HepG2 (cell line): ENCODE results near the gene ZNF669. TPM values are rescaled to one million over a fixed set of nuclear protein-coding genes. Genes with fewer than 3 reads are reported as not detected.

ENCODE experiments used
- AHR ChIP-seq: IDR thresholded peaks from 2 replicates; pipeline ENCODE4 v1.6.1; 2018; ENCODE audit warnings: missing genetic modification reagents, missing compliant biosample characterization
- BCL6 ChIP-seq: IDR thresholded peaks from 2 replicates; pipeline ENCODE4 v1.6.1; 2016; ENCODE audit warnings: missing genetic modification reagents, missing compliant biosample characterization
- CREM ChIP-seq, 2 experiments: sonication (generic) in 1 of 2; formaldehyde crosslinking in 1 of 2; IDR thresholded peaks; 2 replicates each; pipeline versions ENCODE4 v1.4.0 to v1.6.1; 2016 to 2020; ENCODE audit warnings: antibody characterized with exemption in 1 of 2, mild to moderate bottlenecking in 1 of 2, missing genetic modification reagents in 1 of 2
- FOXP1 ChIP-seq, 2 experiments: fragments of 450-650 bp in 1 of 2; IDR thresholded peaks; 2 replicates each; pipeline ENCODE4 v1.6.1; 2017 to 2018; ENCODE audit warnings: antibody characterized with exemption in 1 of 2
- HDAC6 ChIP-seq: fragments of 200-600 bp; sonication (generic); IDR thresholded peaks from 2 replicates; pipeline ENCODE4 v1.7.0; 2017; ENCODE audit warnings: mild to moderate bottlenecking, antibody characterized with exemption, low read length, low read depth
- HNRNPUL1 ChIP-seq: fragments of 200-400 bp; formaldehyde crosslinking; IDR thresholded peaks from 2 replicates; pipeline ENCODE4 v1.6.1; 2017; ENCODE audit warnings: low read depth, mild to moderate bottlenecking, low read length, moderate library complexity
- IKZF1 ChIP-seq: fragments of 450-650 bp; IDR thresholded peaks from 2 replicates; pipeline ENCODE4 v1.7.1; 2016
- KLF16 ChIP-seq, 2 experiments: sonication (generic) in 1 of 2; formaldehyde crosslinking in 1 of 2; IDR thresholded peaks; 2 replicates each; pipeline versions ENCODE4 v1.6.1 to v1.8.0; 2016 to 2023; ENCODE audit warnings: missing genetic modification reagents in 2 of 2, missing compliant biosample characterization in 1 of 2
- MED8 ChIP-seq: sonication (generic); formaldehyde crosslinking; IDR thresholded peaks from 2 replicates; pipeline ENCODE4 v1.8.1; 2023; ENCODE audit warnings: mild to moderate bottlenecking, missing genetic modification reagents; ENCODE audit not compliant: insufficient replicate concordance
- SIX1 ChIP-seq: sonication (generic); formaldehyde crosslinking; IDR thresholded peaks from 2 replicates; pipeline ENCODE4 v1.4.0; 2020; ENCODE audit warnings: missing genetic modification reagents, borderline replicate concordance
- SMC3 ChIP-seq: IDR thresholded peaks from 2 replicates; pipeline ENCODE4 v1.6.1; 2011; ENCODE audit warnings: low read length, improper control_type of control experiment
- ZC3H4 ChIP-seq: sonication (generic); formaldehyde crosslinking; IDR thresholded peaks from 2 replicates; pipeline ENCODE4 v1.4.0; 2020; ENCODE audit warnings: missing genetic modification reagents, borderline replicate concordance
- ZNF263 ChIP-seq: sonication (generic); formaldehyde crosslinking; IDR thresholded peaks from 2 replicates; pipeline ENCODE4 v1.4.0; 2020; ENCODE audit warnings: missing genetic modification reagents
- ZNF282 ChIP-seq: fragments of 450-650 bp; IDR thresholded peaks from 2 replicates; pipeline ENCODE4 v1.6.1; 2018; ENCODE audit not compliant: partially characterized antibody
- ZNF563 ChIP-seq: sonication (generic); formaldehyde crosslinking; IDR thresholded peaks from 2 replicates; pipeline ENCODE4 v1.8.0; 2022; ENCODE audit warnings: mild to moderate bottlenecking, moderate library complexity, missing genetic modification reagents
- ZNF775 ChIP-seq: sonication (generic); formaldehyde crosslinking; IDR thresholded peaks from 2 replicates; pipeline ENCODE4 v1.4.0; 2020; ENCODE audit warnings: missing genetic modification reagents, mild to moderate bottlenecking, moderate library complexity, borderline replicate concordance
- polyA plus RNA-seq, 8 experiments: library from polyadenylated mRNA; depleted of rRNA in 3 of 8; stranded (reverse) in 7 of 8; unstranded in 1 of 8; fragments of >200 nt; fragmentation: Illumina TruSeq in 4 of 8; extraction: Trizol in 4 of 8; gene quantifications; 2 replicates each; pipeline versions ENCODE4 v1.2.1 to v1.2.3, GENCODE V29; 2011 to 2016; ENCODE audit warnings: low read depth in 4 of 8, missing spikeins in 1 of 8, mixed read lengths in 1 of 8; ENCODE audit not compliant: insufficient read depth in 1 of 8
- total RNA-seq, 5 experiments: library from RNA; depleted of rRNA; stranded (reverse); fragments of >200 nt; fragmentation: Illumina TruSeq; extraction: Trizol; gene quantifications; 2 replicates each; pipeline ENCODE4 v1.2.3, GENCODE V29; 2016; ENCODE audit warnings: low read depth in 1 of 5
- TF ChIP-seq, protein P1 (sequence below): sonication (generic); formaldehyde crosslinking; IDR thresholded peaks from 2 replicates; pipeline ENCODE4 v1.5.0; 2020; ENCODE audit warnings: missing genetic modification reagents, mild to moderate bottlenecking, borderline replicate concordance
- TF ChIP-seq, protein P2 (sequence below): sonication (generic); formaldehyde crosslinking; IDR thresholded peaks from 2 replicates; pipeline ENCODE4 v1.4.0; 2020; ENCODE audit warnings: mild to moderate bottlenecking, missing genetic modification reagents, borderline replicate concordance
- TF ChIP-seq, protein P3 (sequence below): sonication (generic); formaldehyde crosslinking; IDR thresholded peaks from 2 replicates; pipeline ENCODE4; 2020; ENCODE audit warnings: missing genetic modification reagents, mild to moderate bottlenecking, borderline replicate concordance
- TF ChIP-seq, protein P4 (sequence below): sonication (generic); formaldehyde crosslinking; IDR thresholded peaks from 2 replicates; pipeline ENCODE4 v1.9.0; 2022; ENCODE audit warnings: missing genetic modification reagents, mild to moderate bottlenecking, borderline replicate concordance

ZNF669 gene
- total and polyA plus RNA-seq, 2 of the 13 experiments (the other 11 are each of a cell fraction or from before 2014, with no cell fraction given): 3.1 to 14.6 TPM

DNA sequence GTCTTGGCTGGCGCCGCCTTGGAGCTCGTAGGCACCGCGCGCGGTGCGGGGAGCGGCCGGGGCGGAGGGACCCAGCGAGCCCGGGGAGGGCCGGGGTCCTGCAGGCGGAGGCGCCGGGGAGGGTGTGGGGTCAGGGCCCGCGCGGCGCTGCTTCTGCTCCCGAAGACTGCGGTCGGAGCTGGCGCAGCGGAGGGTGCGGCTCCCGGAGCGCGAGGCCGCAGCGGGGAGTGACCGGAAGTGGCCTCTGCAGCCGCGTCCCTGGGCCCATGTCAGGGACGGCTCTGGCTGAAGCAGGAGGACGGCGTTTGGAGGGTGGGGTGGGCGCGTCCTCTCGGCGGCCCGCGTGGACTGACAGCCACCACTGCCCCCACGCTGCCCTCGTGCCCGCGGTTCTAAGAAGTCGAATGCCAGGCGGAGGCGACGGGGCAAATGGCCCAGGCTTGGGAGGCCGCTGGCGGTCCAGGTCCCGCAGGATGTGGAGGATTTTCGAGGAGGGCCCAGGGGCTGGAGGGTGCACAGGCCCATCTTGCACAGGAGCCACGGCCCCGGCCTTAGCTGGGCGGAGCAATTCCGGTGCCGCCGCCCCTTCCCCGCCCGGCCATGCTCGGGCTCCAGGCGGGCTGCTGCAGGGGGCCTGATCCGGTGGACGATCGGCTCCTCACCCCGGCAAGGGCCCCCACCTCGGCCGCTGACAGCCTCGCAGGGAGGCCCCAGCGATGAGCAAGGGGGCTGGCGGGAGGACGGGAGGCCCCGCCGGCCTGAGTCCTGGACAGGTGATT lies 7.7 kb upstream of the ZNF669 start (continued):
- TF ChIP-seq, protein P1, sequence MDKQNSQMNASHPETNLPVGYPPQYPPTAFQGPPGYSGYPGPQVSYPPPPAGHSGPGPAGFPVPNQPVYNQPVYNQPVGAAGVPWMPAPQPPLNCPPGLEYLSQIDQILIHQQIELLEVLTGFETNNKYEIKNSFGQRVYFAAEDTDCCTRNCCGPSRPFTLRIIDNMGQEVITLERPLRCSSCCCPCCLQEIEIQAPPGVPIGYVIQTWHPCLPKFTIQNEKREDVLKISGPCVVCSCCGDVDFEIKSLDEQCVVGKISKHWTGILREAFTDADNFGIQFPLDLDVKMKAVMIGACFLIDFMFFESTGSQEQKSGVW (CRISPR knock-in tag): 0 out of 2 replicates have a peak, but pooled peaks have one; percentile 72
- TF ChIP-seq SMC3 (no peak), FOXP1 (IDR thresholded peaks at IDR 0.05) (no peak), FOXP1 (CRISPR knock-in tag; IDR thresholded peaks at IDR 0.05) (no peak), CREM (IDR thresholded peaks at IDR 0.05) (no peak), CREM (CRISPR knock-in tag; IDR thresholded peaks at IDR 0.05) (no peak), ZNF282 (no peak), ZC3H4 (CRISPR knock-in tag) (no peak), ZNF775 (CRISPR knock-in tag) (no peak), IKZF1 (no peak), SIX1 (no peak), BCL6 (CRISPR knock-in tag) (peak; percentile 20), MED8 (CRISPR knock-in tag) (peak; percentile 67), KLF16 (CRISPR knock-in tag; IDR thresholded peaks at IDR 0.05) (peak in 1 of 2 experiments; percentile 60; a peak in 2 of 4 replicates), ZNF263 (CRISPR knock-in tag) (peak; percentile 79), ZNF563 (CRISPR knock-in tag) (peak; percentile 42; the same call in 1 of the 2 replicates), AHR (0 out of 2 replicates have a peak, but pooled peaks have one; percentile 10), HDAC6 (no peak), HNRNPUL1 (no peak)
- TF ChIP-seq, protein P2, sequence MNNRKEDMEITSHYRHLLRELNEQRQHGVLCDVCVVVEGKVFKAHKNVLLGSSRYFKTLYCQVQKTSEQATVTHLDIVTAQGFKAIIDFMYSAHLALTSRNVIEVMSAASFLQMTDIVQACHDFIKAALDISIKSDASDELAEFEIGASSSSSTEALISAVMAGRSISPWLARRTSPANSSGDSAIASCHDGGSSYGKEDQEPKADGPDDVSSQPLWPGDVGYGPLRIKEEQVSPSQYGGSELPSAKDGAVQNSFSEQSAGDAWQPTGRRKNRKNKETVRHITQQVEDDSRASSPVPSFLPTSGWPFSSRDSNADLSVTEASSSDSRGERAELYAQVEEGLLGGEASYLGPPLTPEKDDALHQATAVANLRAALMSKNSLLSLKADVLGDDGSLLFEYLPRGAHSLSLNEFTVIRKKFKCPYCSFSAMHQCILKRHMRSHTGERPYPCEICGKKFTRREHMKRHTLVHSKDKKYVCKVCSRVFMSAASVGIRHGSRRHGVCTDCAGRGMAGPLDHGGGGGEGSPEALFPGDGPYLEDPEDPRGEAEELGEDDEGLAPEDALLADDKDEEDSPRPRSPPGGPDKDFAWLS: no peak
- TF ChIP-seq, protein P3, sequence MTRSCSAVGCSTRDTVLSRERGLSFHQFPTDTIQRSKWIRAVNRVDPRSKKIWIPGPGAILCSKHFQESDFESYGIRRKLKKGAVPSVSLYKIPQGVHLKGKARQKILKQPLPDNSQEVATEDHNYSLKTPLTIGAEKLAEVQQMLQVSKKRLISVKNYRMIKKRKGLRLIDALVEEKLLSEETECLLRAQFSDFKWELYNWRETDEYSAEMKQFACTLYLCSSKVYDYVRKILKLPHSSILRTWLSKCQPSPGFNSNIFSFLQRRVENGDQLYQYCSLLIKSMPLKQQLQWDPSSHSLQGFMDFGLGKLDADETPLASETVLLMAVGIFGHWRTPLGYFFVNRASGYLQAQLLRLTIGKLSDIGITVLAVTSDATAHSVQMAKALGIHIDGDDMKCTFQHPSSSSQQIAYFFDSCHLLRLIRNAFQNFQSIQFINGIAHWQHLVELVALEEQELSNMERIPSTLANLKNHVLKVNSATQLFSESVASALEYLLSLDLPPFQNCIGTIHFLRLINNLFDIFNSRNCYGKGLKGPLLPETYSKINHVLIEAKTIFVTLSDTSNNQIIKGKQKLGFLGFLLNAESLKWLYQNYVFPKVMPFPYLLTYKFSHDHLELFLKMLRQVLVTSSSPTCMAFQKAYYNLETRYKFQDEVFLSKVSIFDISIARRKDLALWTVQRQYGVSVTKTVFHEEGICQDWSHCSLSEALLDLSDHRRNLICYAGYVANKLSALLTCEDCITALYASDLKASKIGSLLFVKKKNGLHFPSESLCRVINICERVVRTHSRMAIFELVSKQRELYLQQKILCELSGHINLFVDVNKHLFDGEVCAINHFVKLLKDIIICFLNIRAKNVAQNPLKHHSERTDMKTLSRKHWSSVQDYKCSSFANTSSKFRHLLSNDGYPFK: peak; percentile 64; the same call in 1 of the 2 replicates
- TF ChIP-seq, protein P4, sequence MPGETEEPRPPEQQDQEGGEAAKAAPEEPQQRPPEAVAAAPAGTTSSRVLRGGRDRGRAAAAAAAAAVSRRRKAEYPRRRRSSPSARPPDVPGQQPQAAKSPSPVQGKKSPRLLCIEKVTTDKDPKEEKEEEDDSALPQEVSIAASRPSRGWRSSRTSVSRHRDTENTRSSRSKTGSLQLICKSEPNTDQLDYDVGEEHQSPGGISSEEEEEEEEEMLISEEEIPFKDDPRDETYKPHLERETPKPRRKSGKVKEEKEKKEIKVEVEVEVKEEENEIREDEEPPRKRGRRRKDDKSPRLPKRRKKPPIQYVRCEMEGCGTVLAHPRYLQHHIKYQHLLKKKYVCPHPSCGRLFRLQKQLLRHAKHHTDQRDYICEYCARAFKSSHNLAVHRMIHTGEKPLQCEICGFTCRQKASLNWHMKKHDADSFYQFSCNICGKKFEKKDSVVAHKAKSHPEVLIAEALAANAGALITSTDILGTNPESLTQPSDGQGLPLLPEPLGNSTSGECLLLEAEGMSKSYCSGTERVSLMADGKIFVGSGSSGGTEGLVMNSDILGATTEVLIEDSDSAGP (CRISPR knock-in tag): peak; percentile 82; the same call in 1 of the 2 replicates
